GM12878 (cell line): Measurements from ENCODE around the gene GABRB2. TPM values are rescaled to one million over a fixed set of nuclear protein-coding genes. Genes with fewer than 3 reads are reported as not detected.

Experiments
- ATAC-seq: fragments of 200-7000 bp; cut with Tn5 transposase; 3 replicates; pipeline ENCODE4 v1.9.1; 2020; ENCODE audit warnings: mild to moderate bottlenecking, moderate library complexity
- BruUV-seq: library from RNA; stranded (reverse); fragments of 400-500 nt; replicated peaks from 2 replicates; lab custom pipeline; 2021; lab: Mats Ljungman, UMichigan
- CTCF ChIA-PET: fragments of 300-600 bp; sonication (Branson Sonifier 250); formaldehyde crosslinking; extraction: SDS; loops from one replicate; lab custom pipeline; 2021; ENCODE audit warnings: inconsistent platforms; lab: Yijun Ruan, JAX
- POLR2A ChIA-PET: fragments of 350-600 bp; formaldehyde crosslinking; extraction: SDS; loops from one replicate; lab custom pipeline; 2021; ENCODE audit warnings: inconsistent platforms; lab: Charles Lee
- RAD21 ChIA-PET: fragments of 300-600 bp; sonication (Branson Sonifier 250); formaldehyde crosslinking; loops from one replicate; lab custom pipeline; 2023; ENCODE audit warnings: antibody characterized with exemption; ENCODE audit not compliant: unreplicated experiment; lab: Charles Lee
- SMC1A ChIA-PET: fragments of 300-600 bp; sonication (Branson Sonifier 250); formaldehyde crosslinking; loops from one replicate; lab custom pipeline; 2023; ENCODE audit not compliant: unreplicated experiment, uncharacterized antibody; lab: Charles Lee
- DNase-seq: peaks from one replicate; pipeline ENCODE4 v3.0.0-alpha.2; 2011; ENCODE audit warnings: low read depth, low spot score
- FAIRE-seq: peaks from 3 replicates; lab custom pipeline; 2011; peaks lifted over from hg19 to GRCh38; lab: Jason Lieb, UNC
- H2AFZ ChIP-seq: 2 replicates; pipeline ENCODE4 v1.6.0; 2011; ENCODE audit warnings: low read depth, low read length, control low read depth; ENCODE audit not compliant: control insufficient read depth
- H3K27ac ChIP-seq: 2 replicates; pipeline ENCODE4 v1.5.1; 2011; ENCODE audit warnings: control low read depth; ENCODE audit not compliant: control insufficient read depth, insufficient read depth
- H3K27me3 ChIP-seq, 2 experiments: replicated peaks in 1 of 2; 2 replicates each; pipeline versions ENCODE4 v1.6.0 to v1.6.1; 2011; ENCODE audit warnings: low read length in 1 of 2; ENCODE audit not compliant: control insufficient read depth in 2 of 2, insufficient read depth in 2 of 2
- H3K36me3 ChIP-seq, 2 experiments: 2 replicates each; pipeline ENCODE4 v1.5.1; 2011; ENCODE audit warnings: low read length in 1 of 2; ENCODE audit not compliant: control insufficient read depth in 2 of 2, insufficient read depth in 2 of 2
- H3K4me1 ChIP-seq: 2 replicates; pipeline ENCODE4 v1.6.1; 2011; ENCODE audit warnings: mild to moderate bottlenecking, low read length, moderate library complexity, mixed read lengths; ENCODE audit not compliant: control insufficient read depth, insufficient read depth
- H3K4me2 ChIP-seq: 2 replicates; pipeline ENCODE4 v1.6.0; 2011; ENCODE audit warnings: control low read depth; ENCODE audit not compliant: control insufficient read depth, insufficient read depth
- H3K4me3 ChIP-seq: fragments of 200-600 bp; sonication (generic); 2 replicates; pipeline ENCODE4 v1.5.1; 2016
- H3K79me2 ChIP-seq: 2 replicates; pipeline ENCODE4 v1.6.0; 2011; ENCODE audit warnings: low read length; ENCODE audit not compliant: control insufficient read depth, insufficient read depth
- H3K9ac ChIP-seq: 2 replicates; pipeline ENCODE4 v1.8.0; 2011; ENCODE audit warnings: low read length, control low read depth, mixed read lengths; ENCODE audit not compliant: control insufficient read depth, insufficient read depth
- H3K9me3 ChIP-seq: replicated peaks from 3 replicates; pipeline ENCODE4 v1.5.1; 2011; ENCODE audit warnings: mild to moderate bottlenecking, low read length; ENCODE audit not compliant: control insufficient read depth, insufficient read depth
- H4K20me1 ChIP-seq: 2 replicates; pipeline ENCODE4 v1.6.0; 2011; ENCODE audit not compliant: control insufficient read depth, insufficient read depth
- ETV6 ChIP-seq, 2 experiments: fragments of 450-650 bp in 1 of 2; IDR thresholded peaks in 1 of 2; conservative IDR thresholded peaks in 1 of 2; 2 replicates each; pipeline ENCODE4 v1.6.1; 2014; ENCODE audit warnings: antibody characterized with exemption in 1 of 2, borderline replicate concordance in 1 of 2, low read depth in 1 of 2, mild to moderate bottlenecking in 1 of 2, moderate library complexity in 1 of 2
- IKZF2 ChIP-seq, 2 experiments: fragments of 450-650 bp; IDR thresholded peaks; 2 replicates each; pipeline ENCODE4 v1.6.1; 2017; ENCODE audit warnings: mild to moderate bottlenecking in 2 of 2, moderate library complexity in 2 of 2
- SREBF1 ChIP-seq: IDR thresholded peaks from 2 replicates; pipeline ENCODE4 v1.6.1; 2012; ENCODE audit warnings: mild to moderate bottlenecking, low read length
- YY1 ChIP-seq: IDR thresholded peaks from 2 replicates; pipeline ENCODE4 v1.6.1; 2011; ENCODE audit warnings: low read depth, mild to moderate bottlenecking, low read length
- ZNF24 ChIP-seq: fragments of 450-650 bp; IDR thresholded peaks from 2 replicates; pipeline ENCODE4 v1.6.1; 2017; ENCODE audit warnings: antibody characterized with exemption, mild to moderate bottlenecking
- ZNF274 ChIP-seq: IDR thresholded peaks from one replicate; pipeline ENCODE4 v1.8.0; 2011; ENCODE audit not compliant: insufficient read length, insufficient read depth
- WGBS: methylation state at CpG from one replicate; pipeline ENCODE4 v1.1.6; 2016; ENCODE audit warnings: low lambda C conversion rate; ENCODE audit not compliant: insufficient replicate concordance, insufficient coverage; ENCODE audit errors: missing lambda C conversion rate; 5-methylcytosine and 5-hydroxymethylcytosine counted together
- in situ Hi-C: fragments of 300-500 bp; cut with MboI; formaldehyde crosslinking; loops from 9 replicates; pipeline ENCODE4 v1.14.3; 2018; ENCODE audit warnings: mixed read lengths
- intact Hi-C: fragments of 100-400 bp; cut with micrococcal nuclease; formaldehyde crosslinking; loops from one replicate; pipeline ENCODE4 v1.14.2; 2022; ENCODE audit not compliant: unreplicated experiment
- polyA plus RNA-seq, 11 experiments: library from polyadenylated mRNA; depleted of rRNA in 4 of 11; unstranded in 6 of 11; stranded (reverse) in 5 of 11; fragments of >200 nt; fragmentation: Nextera tagmentation in 4 of 11; fragmentation: Illumina TruSeq in 1 of 11; extraction: Ambion mirVana in 4 of 11; extraction: Trizol in 1 of 11; gene quantifications; 1 replicate in 1 of 11; 2 replicates in 10 of 11; pipeline versions ENCODE4 v1.2.1 to v1.2.3, GENCODE V29; 2011 to 2016; ENCODE audit warnings: inconsistent platforms in 2 of 11, missing spikeins in 2 of 11, low read depth in 1 of 11
- total RNA-seq, 4 experiments: library from RNA; depleted of rRNA in 3 of 4; stranded (reverse); fragments of >200 nt in 3 of 4; fragmentation: Illumina TruSeq in 1 of 4; extraction: Trizol in 1 of 4; gene quantifications; 2 replicates each; pipeline versions ENCODE4 v1.2.1 to v1.2.3, GENCODE V29; 2013 to 2021
- TF ChIP-seq, protein P1 (sequence below): fragments of 450-650 bp; IDR thresholded peaks from 2 replicates; pipeline ENCODE4 v1.6.1; 2017; ENCODE audit warnings: mild to moderate bottlenecking, moderate library complexity

Gene GABRB2
- total and polyA plus RNA-seq, 10 of the 15 experiments (the other 5 are each of a cell fraction or from before 2014, with no cell fraction given) = 0.12 to 0.85 (median 0.43) TPM

DNA sequence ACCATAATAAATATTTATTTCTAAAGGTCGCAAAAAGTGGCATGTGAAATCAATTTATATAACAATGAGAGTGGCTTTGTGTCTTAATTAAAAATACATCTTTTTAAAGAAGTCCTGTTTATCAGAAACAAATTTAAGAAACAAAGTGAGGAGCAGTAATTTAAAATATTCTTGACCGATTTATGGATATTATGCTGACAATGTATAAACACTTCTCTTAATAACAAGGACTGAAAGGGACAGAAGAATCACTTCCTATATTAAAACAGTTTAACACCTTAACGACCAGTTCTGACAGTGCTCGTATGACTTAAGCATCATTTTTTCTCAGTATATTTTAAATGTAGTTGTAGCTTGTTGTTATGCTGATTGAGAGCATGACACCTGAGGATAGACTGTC lies 149.1 kb downstream of the GABRB2 start:
- Histone ChIP-seq H3K4me3 (no peak overlapping the region), H3K79me2 (no peaks in the 10 kb centered on the region), H3K27ac (no peak overlapping the region), H3K27me3 (no peaks in the 10 kb centered on the region), H4K20me1 (no peaks in the 10 kb centered on the region), H2AFZ (no peak overlapping the region), H3K4me1 (no peaks in the 10 kb centered on the region; the same call in 1 of the 2 replicates), H3K4me2 (no peak overlapping the region), H3K9ac (no peak overlapping the region), H3K9me3 (no peaks in the 10 kb centered on the region), H3K36me3 (no peaks in the 10 kb centered on the region)
- FAIRE-seq (no peak), ATAC-seq (no peak), DNase-seq (no peak)
- in situ Hi-C loops = no loop called here
- ChIA-PET CTCF (no interaction called here), POLR2A (interaction anchor here (0.5 kb wide), 1 partner anchor 692 kb away, joined by 4 read pairs; no protein-coding TSS in a partner anchor), RAD21 (no interaction called here), SMC1A (no interaction called here)
- no peak for TF ChIP-seq IKZF2 (IDR thresholded peaks at IDR 0.05)
- no peak for TF ChIP-seq ETV6 (conservative IDR thresholded peaks at IDR 0.05 in 1 of 2, IDR thresholded peaks at IDR 0.05 in 1 of 2; ENCODE audit: borderline replicate concordance in 1 of 2, low read depth in 1 of 2)
- TF ChIP-seq SREBF1 = no peak
- TF ChIP-seq ZNF24 = no peak
- TF ChIP-seq, protein P1, sequence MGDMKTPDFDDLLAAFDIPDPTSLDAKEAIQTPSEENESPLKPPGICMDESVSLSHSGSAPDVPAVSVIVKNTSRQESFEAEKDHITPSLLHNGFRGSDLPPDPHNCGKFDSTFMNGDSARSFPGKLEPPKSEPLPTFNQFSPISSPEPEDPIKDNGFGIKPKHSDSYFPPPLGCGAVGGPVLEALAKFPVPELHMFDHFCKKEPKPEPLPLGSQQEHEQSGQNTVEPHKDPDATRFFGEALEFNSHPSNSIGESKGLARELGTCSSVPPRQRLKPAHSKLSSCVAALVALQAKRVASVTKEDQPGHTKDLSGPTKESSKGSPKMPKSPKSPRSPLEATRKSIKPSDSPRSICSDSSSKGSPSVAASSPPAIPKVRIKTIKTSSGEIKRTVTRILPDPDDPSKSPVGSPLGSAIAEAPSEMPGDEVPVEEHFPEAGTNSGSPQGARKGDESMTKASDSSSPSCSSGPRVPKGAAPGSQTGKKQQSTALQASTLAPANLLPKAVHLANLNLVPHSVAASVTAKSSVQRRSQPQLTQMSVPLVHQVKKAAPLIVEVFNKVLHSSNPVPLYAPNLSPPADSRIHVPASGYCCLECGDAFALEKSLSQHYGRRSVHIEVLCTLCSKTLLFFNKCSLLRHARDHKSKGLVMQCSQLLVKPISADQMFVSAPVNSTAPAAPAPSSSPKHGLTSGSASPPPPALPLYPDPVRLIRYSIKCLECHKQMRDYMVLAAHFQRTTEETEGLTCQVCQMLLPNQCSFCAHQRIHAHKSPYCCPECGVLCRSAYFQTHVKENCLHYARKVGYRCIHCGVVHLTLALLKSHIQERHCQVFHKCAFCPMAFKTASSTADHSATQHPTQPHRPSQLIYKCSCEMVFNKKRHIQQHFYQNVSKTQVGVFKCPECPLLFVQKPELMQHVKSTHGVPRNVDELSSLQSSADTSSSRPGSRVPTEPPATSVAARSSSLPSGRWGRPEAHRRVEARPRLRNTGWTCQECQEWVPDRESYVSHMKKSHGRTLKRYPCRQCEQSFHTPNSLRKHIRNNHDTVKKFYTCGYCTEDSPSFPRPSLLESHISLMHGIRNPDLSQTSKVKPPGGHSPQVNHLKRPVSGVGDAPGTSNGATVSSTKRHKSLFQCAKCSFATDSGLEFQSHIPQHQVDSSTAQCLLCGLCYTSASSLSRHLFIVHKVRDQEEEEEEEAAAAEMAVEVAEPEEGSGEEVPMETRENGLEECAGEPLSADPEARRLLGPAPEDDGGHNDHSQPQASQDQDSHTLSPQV = no peak
- no peak for TF ChIP-seq ZNF274
- no peak for TF ChIP-seq YY1
- 38% methylated on average over 4 of the region's 4 CpGs for WGBS
- intact Hi-C loops = no loop called here
- no TSS peak for BruUV-seq
